GM12878 (cell line): Measurements from ENCODE around the gene B4GALNT4. TPM values are rescaled to one million over a fixed set of nuclear protein-coding genes. Genes with fewer than 3 reads are reported as not detected.

Experiments used
- BCLAF1 ChIP-seq: fragments of 450-650 bp; IDR thresholded peaks from 2 replicates; pipeline ENCODE4 v1.6.1; 2017; ENCODE audit warnings: antibody characterized with exemption, mild to moderate bottlenecking, moderate library complexity
- MYC ChIP-seq: IDR thresholded peaks from 2 replicates; pipeline ENCODE4 v1.6.1; 2011; ENCODE audit warnings: mild to moderate bottlenecking, low read length, moderate library complexity, inconsistent platforms; ENCODE audit not compliant: insufficient read depth, insufficient replicate concordance, insufficient read length, severe bottlenecking
- PRDM15 ChIP-seq: fragments of 450-650 bp; formaldehyde crosslinking; IDR thresholded peaks from 2 replicates; pipeline ENCODE4 v1.4.0; 2020; ENCODE audit warnings: mild to moderate bottlenecking, moderate library complexity
- polyA plus RNA-seq, 11 experiments: library from polyadenylated mRNA; depleted of rRNA in 4 of 11; unstranded in 6 of 11; stranded (reverse) in 5 of 11; fragments of >200 nt; fragmentation: Nextera tagmentation in 4 of 11; fragmentation: Illumina TruSeq in 1 of 11; extraction: Ambion mirVana in 4 of 11; extraction: Trizol in 1 of 11; gene quantifications; 1 replicate in 1 of 11; 2 replicates in 10 of 11; pipeline versions ENCODE4 v1.2.1 to v1.2.3, GENCODE V29; 2011 to 2016; ENCODE audit warnings: inconsistent platforms in 2 of 11, missing spikeins in 2 of 11, low read depth in 1 of 11
- total RNA-seq, 4 experiments: library from RNA; depleted of rRNA in 3 of 4; stranded (reverse); fragments of >200 nt in 3 of 4; fragmentation: Illumina TruSeq in 1 of 4; extraction: Trizol in 1 of 4; gene quantifications; 2 replicates each; pipeline versions ENCODE4 v1.2.1 to v1.2.3, GENCODE V29; 2013 to 2021

Gene B4GALNT4
- total and polyA plus RNA-seq, 10 of the 15 experiments (the other 5 are each of a cell fraction or from before 2014, with no cell fraction given), result 0.04 to 0.82 (median 0.40) TPM; not detected in 6

DNA sequence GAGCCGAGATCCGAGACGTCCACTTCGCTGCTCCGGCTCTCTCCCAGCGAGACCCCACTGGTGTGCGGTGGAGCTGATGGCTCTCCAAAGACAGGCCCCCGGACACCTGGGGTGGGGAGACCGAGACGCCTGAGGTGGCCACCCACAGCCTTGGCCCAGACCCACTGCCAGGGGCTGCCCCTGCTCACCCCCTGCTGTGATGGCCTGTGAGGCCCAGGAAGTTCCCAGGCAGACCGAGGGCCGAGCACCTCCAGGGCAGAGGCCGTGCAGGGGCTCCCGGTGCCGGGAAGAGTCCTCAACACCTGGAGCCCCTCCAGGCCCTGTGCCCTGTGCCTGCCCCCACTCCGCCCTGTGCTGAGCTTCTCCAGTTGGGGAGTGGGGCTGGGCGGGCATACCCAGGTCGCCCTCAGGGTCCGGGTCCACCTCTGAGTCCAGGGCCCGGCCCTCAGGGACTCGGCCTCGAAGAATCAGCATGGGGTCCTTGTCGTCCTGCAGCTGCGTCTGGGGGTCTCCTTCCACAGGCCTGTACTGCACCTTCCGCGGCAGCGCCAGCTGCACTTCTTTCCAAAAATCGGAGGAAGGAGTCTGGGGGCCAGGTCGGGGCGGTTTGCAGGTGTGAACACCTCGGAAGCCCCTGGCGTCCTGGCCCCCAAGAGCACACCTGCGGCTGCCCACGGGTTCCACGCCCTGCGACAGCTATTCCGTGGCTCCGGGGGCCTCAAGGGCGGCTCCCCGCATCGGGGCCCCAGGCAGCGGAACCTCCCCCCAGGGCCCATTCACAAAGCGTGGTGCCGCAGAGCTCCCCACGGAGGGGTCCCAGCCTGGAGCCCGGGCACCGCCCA, 36.9 kb downstream of the B4GALNT4 start (continued):
- TF ChIP-seq BCLAF1, result no peak
- no peak for TF ChIP-seq MYC
- TF ChIP-seq PRDM15, result no peak
